Stimulated activated naive CD4-positive, alpha-beta T cell treated with Interleukin-2 at 50 U/mL for 16 hours (primary cell): Measurements from ENCODE around the gene NSUN2.
"Not testable (repeated sequence)": the region's sequence is repeated elsewhere in the genome, so short reads cannot be mapped to it uniquely, and the experiment has no call there.

Experiments used
- DNase-seq: peaks from one replicate; lab custom pipeline; 2025; lab: John Stamatoyannopoulos, UW

NSUN2 gene

DNA sequence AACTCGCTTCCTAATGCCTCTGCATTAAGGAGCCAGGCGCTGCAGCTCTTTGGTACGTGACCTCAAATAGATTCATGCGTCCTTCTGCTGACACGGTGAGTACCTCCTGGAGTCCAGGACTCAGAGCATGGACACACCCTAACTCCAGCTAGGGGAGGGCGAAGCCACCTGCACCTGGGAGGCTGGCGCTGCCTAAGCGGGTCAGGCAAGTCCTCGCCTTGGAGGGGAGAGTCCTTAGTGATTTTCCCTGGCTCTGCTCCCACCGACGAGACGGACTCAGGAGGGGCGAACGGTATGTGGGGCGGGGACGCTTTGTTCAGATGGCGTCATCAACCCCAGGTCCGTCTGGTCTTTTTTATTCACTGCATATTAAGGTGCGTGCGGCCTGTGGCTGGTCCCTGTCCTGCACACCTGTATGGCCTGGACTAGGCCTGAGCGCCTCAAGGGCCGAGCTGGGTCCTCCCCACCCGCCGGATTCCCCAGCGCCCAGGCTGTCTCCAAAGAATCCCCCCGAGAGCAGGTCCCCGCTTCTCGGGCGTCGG lies 50.3 kb downstream of the NSUN2 start:
- DNase-seq: no peak

DNA sequence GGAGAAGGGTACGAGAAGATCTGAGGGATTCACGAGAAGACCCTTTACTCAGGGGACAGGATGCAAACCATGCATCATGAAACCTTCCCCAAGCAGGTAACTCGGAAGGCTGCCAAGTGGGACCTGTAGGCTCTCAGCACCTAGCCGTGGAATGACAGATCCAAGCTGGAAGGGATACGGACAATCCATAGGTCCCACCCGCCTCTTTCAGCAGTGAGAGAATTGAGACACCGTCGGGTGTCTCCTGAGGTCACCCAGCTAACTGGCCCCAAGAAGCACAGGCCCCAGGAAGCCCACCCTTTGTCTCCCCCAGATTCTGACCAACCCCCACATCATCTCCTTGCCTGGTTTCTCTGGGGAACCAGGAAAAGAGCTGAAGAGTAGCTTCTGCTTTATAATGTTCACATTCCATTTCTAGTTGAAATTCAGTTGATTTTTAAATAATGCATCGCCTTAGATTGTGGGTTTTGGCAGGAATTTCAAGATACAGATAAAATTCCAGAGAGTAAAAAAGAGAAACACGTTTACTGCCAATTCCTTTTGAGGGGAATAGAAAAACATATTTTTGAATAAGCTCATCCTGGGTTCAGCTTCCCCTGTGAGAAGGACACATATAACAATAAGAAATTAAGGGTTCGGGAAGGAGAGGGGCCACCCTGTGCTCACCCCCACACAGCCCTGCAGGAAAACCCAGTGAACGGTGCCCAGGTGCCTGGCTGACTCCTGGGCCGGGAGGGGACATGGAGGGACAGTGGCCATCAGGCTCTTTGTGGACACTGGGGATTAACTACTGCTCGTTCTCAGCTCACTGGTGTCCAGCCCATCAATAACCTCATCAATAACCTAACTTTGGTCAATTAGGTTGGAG lies 51.1 kb downstream of the NSUN2 start:
- DNase-seq: no peak

- DNase-seq: no peak
These were observed 51.8 kb downstream of the NSUN2 start for GRCh38 chr5:6581090-6581489.

GRCh38 chr5:6579535-6579934 lies 53.3 kb downstream of the NSUN2 start:
- DNase-seq: no peak

GRCh38 chr5:6578676-6579343 lies 54.0 kb downstream of the NSUN2 start:
- DNase-seq: no peak

- DNase-seq: no peak
These were observed 55.9 kb downstream of the NSUN2 start for GRCh38 chr5:6576861-6577501.

- DNase-seq: no peak
These were observed 58.2 kb downstream of the NSUN2 start for GRCh38 chr5:6574537-6575245.

- no peak for DNase-seq
These were observed 58.7 kb downstream of the NSUN2 start for GRCh38 chr5:6574111-6574510.

DNA sequence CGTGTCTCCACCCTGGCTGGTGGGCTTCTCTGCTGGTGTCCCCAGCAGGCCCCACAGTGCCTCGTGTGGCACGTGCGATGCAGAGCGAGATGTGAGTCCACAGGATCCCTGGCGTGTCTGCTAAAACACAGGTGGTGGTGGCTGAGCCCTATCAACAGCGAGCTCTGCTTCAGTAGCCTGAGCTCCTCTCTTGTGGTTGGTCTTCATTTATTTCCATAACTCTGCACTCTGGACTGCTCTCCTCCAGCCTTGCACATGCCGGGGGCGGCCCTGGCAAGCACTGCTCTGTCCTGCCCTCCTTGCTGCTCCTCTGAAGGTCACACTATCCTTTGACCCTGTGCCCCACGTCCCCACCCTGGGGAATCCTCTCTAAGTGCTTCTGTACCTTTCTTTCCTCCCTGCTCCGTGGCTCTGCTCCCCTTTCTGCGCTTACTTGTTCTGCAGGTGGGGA lies 59.2 kb downstream of the NSUN2 start:
- no peak for DNase-seq

DNA sequence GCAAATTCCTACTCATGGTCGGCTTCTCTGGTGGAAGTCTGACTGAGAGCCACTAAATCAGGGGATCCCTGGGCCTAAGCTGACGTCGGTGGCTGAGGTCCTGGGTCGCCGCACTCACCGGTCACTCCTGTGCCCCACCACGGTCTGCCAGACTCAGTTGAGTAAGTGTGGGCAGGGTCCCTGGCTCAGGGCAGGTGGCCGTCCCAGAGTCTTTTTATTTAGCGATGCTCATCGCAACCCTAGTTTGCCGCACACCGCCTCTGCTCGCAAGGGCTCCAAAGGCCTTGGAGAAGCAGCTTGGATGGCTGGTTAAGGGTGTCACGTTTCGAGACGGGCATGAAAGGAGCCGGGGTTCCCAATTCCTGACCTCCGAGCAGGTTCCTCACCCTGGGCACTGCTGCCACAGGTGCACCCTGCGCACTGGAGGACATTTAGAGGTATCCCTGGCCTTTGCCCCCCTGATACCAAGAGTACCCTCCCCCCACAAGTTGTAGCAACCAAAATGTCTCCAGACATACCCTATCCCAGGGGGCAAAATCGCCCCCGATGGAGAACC lies 59.9 kb downstream of the NSUN2 start:
- DNase-seq: no peak

GRCh38 chr5:6572086-6572824 lies 60.6 kb downstream of the NSUN2 start:
- DNase-seq: no peak

- not testable (repeated sequence) for DNase-seq
These were observed 61.2 kb downstream of the NSUN2 start for GRCh38 chr5:6571607-6572006.

DNA sequence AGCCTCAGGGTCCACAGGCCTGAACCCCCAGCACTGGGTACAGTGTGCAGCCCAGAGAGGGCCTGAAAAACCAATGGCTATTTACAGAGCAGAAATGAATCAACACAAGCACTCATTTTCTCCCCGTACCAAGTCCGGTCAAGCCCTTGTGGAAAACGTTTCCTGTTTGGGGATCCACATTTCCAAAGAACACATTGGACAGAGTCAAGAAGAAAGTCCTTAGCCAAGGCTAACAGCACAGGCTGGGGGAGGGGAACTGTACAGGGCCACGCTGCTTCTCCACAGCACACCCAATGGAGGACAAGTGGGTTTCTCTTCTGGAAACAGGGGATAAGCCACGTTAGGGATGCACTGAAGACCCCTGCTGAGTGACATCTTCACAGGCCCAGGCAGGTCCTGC lies 62.3 kb downstream of the NSUN2 start:
- DNase-seq: no peak

- no peak for DNase-seq
These were observed 64.0 kb downstream of the NSUN2 start for GRCh38 chr5:6568889-6569288.

DNA sequence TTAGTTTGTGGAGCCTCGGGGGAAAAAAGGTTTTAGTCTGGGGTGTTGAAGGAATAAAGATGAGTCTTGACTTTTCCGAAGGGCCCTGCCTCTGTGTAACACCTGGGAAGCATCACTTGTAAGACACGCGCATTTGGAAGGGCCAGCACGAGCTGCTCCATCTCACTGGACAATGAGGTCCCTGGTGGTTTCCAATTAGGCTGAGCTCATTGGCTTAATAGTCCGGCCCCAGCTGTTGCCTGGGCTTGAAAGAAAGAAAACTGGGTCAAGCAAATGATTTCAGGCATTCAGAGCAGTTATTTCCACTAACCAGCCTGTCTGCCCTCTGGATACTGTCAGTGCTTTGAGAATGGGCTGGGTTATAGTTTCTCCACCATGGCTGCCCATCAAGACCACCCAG lies 64.5 kb downstream of the NSUN2 start:
- DNase-seq: no peak

GRCh38 chr5:6567835-6568234 lies 65.0 kb downstream of the NSUN2 start:
- no peak for DNase-seq

GRCh38 chr5:6567068-6567467 lies 65.8 kb downstream of the NSUN2 start:
- DNase-seq: no peak

GRCh38 chr5:6565492-6565891 lies 67.4 kb downstream of the NSUN2 start:
- DNase-seq: no peak

- DNase-seq: no peak
These were observed 74.9 kb downstream of the NSUN2 start for GRCh38 chr5:6557807-6558575.

GRCh38 chr5:6556802-6557102 lies 76.1 kb downstream of the NSUN2 start:
- DNase-seq: no peak
